ENCODE measurements around the gene GPAT3.

The GPAT3 gene

DNA sequence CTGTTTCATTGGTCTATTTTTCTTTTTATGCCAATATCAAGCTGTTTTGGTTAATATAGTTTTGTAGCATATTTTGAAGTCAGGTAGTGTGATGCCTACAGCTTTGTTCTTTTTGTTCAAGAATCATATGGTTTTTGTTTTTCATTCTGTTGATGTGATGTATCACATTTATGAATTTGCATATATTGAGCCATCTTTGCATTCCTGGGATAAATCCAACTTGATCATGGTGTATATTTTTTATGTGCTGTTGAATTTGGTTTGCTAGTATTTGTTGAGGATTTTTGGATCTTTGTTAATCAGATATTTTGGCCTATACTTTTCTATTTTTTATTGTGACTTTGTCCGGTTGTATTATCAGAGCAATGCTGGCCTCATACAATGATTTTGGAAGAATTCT is 74.8 kb downstream of the GPAT3 start:
- peaks cover 10% of the 10 kb centered on the region; the same call in 1 of the 2 replicates for H3K9me3 ChIP-seq (ENCODE audit: insufficient read depth, low read depth, low read length)
- H3K27me3 ChIP-seq (ENCODE audit: insufficient read depth, low read length, poor library complexity, severe bottlenecking): no peaks in the 10 kb centered on the region
- H3K4me1 ChIP-seq (ENCODE audit: insufficient read depth, low read length, poor library complexity, severe bottlenecking): no peaks in the 10 kb centered on the region
- no peaks in the 10 kb centered on the region for H3F3A ChIP-seq (ENCODE audit: low read depth)
- no peak overlapping the region for H3K9ac ChIP-seq (ENCODE audit: low read depth, low read length, poor library complexity, severe bottlenecking)
- no peaks in the 10 kb centered on the region for H3K9me2 ChIP-seq (replicated peaks; ENCODE audit: low read depth, low read length)
- no peaks in the 10 kb centered on the region for H3K36me3 ChIP-seq (ENCODE audit: insufficient read depth, low read length)
- H4K20me1 ChIP-seq (ENCODE audit: insufficient read depth, low read length, poor library complexity, severe bottlenecking): no peaks in the 10 kb centered on the region
- no peak overlapping the region for H2AFZ ChIP-seq (ENCODE audit: low read length)
- H3K4me3 ChIP-seq (ENCODE audit: low read length, poor library complexity, severe bottlenecking): no peak overlapping the region
- TF ChIP-seq, protein P1, sequence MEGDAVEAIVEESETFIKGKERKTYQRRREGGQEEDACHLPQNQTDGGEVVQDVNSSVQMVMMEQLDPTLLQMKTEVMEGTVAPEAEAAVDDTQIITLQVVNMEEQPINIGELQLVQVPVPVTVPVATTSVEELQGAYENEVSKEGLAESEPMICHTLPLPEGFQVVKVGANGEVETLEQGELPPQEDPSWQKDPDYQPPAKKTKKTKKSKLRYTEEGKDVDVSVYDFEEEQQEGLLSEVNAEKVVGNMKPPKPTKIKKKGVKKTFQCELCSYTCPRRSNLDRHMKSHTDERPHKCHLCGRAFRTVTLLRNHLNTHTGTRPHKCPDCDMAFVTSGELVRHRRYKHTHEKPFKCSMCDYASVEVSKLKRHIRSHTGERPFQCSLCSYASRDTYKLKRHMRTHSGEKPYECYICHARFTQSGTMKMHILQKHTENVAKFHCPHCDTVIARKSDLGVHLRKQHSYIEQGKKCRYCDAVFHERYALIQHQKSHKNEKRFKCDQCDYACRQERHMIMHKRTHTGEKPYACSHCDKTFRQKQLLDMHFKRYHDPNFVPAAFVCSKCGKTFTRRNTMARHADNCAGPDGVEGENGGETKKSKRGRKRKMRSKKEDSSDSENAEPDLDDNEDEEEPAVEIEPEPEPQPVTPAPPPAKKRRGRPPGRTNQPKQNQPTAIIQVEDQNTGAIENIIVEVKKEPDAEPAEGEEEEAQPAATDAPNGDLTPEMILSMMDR (conservative IDR thresholded peaks at IDR 0.05; ENCODE audit: low read length): no peak
- no peak for TF ChIP-seq EZH2phosphoT487 (IDR thresholded peaks at IDR 0.05; ENCODE audit: borderline replicate concordance)
- H3K4me2 ChIP-seq (ENCODE audit: low read depth, low read length, poor library complexity, severe bottlenecking): no peak overlapping the region
- H3K79me2 ChIP-seq (ENCODE audit: insufficient read depth, low read length): no peaks in the 10 kb centered on the region

DNA sequence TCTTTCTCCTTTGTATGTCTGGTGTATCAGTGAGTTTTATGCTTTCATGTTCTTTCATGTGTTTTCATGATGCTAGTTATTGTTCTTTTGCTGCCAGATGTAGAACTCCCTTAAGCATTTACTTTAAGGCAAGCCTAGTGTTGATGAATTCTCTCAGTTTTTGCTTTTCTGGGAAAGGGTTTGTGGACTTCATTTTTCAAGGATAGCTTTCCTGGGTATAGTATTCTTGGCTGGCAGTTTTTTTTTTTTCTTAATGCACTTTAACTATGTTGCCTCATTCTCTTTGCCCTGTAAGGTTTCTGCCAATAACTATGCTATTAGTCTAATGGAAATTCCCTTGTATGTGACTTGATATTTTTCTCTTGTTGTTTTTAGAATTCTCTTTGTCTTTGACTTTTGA is 77.1 kb downstream of the GPAT3 start:
- no peaks in the 10 kb centered on the region for H3K36me3 ChIP-seq (ENCODE audit: insufficient read depth, low read length)
- no peaks in the 10 kb centered on the region for H3K79me2 ChIP-seq (ENCODE audit: insufficient read depth, low read length)
- no peaks in the 10 kb centered on the region for H4K20me1 ChIP-seq (ENCODE audit: insufficient read depth, low read length, poor library complexity, severe bottlenecking)
- H3K4me1 ChIP-seq (ENCODE audit: insufficient read depth, low read length, poor library complexity, severe bottlenecking): no peaks in the 10 kb centered on the region
- no peak overlapping the region for H2AFZ ChIP-seq (ENCODE audit: low read length)
- H3F3A ChIP-seq (ENCODE audit: low read depth): no peaks in the 10 kb centered on the region
- TF ChIP-seq, protein P1 (conservative IDR thresholded peaks at IDR 0.05; ENCODE audit: low read length): no peak
- TF ChIP-seq EZH2phosphoT487 (IDR thresholded peaks at IDR 0.05; ENCODE audit: borderline replicate concordance): no peak
- H3K27me3 ChIP-seq (ENCODE audit: insufficient read depth, low read length, poor library complexity, severe bottlenecking): no peaks in the 10 kb centered on the region
- peaks cover 10% of the 10 kb centered on the region; the same call in 1 of the 2 replicates for H3K9me3 ChIP-seq (ENCODE audit: insufficient read depth, low read depth, low read length)
- no peak overlapping the region for H3K9ac ChIP-seq (ENCODE audit: low read depth, low read length, poor library complexity, severe bottlenecking)
- no peak overlapping the region for H3K4me3 ChIP-seq (ENCODE audit: low read length, poor library complexity, severe bottlenecking)
- H3K9me2 ChIP-seq (replicated peaks; ENCODE audit: low read depth, low read length): no peaks in the 10 kb centered on the region
- H3K4me2 ChIP-seq (ENCODE audit: low read depth, low read length, poor library complexity, severe bottlenecking): no peak overlapping the region

DNA sequence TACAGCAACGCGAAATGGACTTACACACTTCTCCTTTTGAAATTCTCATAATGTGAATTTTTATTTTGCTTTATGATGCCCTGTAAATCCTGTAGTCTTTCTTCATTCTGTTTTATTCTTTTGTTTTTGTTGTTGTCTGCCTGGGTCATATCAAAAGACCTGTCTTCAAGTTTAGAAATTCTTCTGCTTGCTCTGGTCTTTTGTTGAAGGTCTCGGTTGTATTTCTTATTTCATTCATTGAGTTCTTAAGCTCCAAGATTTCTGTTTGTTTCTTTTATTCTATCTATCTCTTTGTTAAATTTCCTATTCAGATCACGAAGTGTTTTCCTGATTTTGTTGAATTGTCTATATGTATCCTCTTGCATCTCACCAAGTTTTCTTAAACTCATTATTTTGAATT is 78.1 kb downstream of the GPAT3 start:
- no peaks in the 10 kb centered on the region for H3K9me2 ChIP-seq (replicated peaks; ENCODE audit: low read depth, low read length)
- TF ChIP-seq, protein P1 (conservative IDR thresholded peaks at IDR 0.05; ENCODE audit: low read length): no peak
- TF ChIP-seq EZH2phosphoT487 (IDR thresholded peaks at IDR 0.05; ENCODE audit: borderline replicate concordance): no peak
- no peaks in the 10 kb centered on the region for H3K36me3 ChIP-seq (ENCODE audit: insufficient read depth, low read length)
- peaks cover 4% of the 10 kb centered on the region for H3K4me1 ChIP-seq (ENCODE audit: insufficient read depth, low read length, poor library complexity, severe bottlenecking)
- H3K9me3 ChIP-seq (ENCODE audit: insufficient read depth, low read depth, low read length): peaks cover 10% of the 10 kb centered on the region; the same call in 1 of the 2 replicates
- no peaks in the 10 kb centered on the region for H3F3A ChIP-seq (ENCODE audit: low read depth)
- no peak overlapping the region for H2AFZ ChIP-seq (ENCODE audit: low read length)
- no peak overlapping the region for H3K9ac ChIP-seq (ENCODE audit: low read depth, low read length, poor library complexity, severe bottlenecking)
- H3K27me3 ChIP-seq (ENCODE audit: insufficient read depth, low read length, poor library complexity, severe bottlenecking): no peaks in the 10 kb centered on the region
- no peaks in the 10 kb centered on the region for H4K20me1 ChIP-seq (ENCODE audit: insufficient read depth, low read length, poor library complexity, severe bottlenecking)
- no peak overlapping the region for H3K4me3 ChIP-seq (ENCODE audit: low read length, poor library complexity, severe bottlenecking)
- no peaks in the 10 kb centered on the region for H3K79me2 ChIP-seq (ENCODE audit: insufficient read depth, low read length)
- H3K4me2 ChIP-seq (ENCODE audit: low read depth, low read length, poor library complexity, severe bottlenecking): no peak overlapping the region
